Activated naive CD4-positive, alpha-beta T cell (primary cell): ENCODE results near the gene DMBT1.
A peak's percentile ranks its signal among the peaks of the same experiment; 100 is the strongest.
"Not testable (repeated sequence)": the region's sequence is repeated elsewhere in the genome, so short reads cannot be mapped to it uniquely, and the experiment has no call there.

Source experiments
- DNase-seq, 4 experiments: peaks; one replicate each; lab custom pipeline; 2025; lab: John Stamatoyannopoulos, UW

Gene DMBT1

GRCh38 chr10:122549636-122550035 lies 10.9 kb upstream of the DMBT1 start:
- DNase-seq, result no peak

- no peak for DNase-seq
Measured at GRCh38 chr10:122550427-122550826, 10.1 kb upstream of the DMBT1 start.

GRCh38 chr10:122550983-122551382 lies 9.6 kb upstream of the DMBT1 start:
- DNase-seq, result no peak

GRCh38 chr10:122551450-122551849 lies 9.1 kb upstream of the DMBT1 start:
- DNase-seq, result no peak

DNA sequence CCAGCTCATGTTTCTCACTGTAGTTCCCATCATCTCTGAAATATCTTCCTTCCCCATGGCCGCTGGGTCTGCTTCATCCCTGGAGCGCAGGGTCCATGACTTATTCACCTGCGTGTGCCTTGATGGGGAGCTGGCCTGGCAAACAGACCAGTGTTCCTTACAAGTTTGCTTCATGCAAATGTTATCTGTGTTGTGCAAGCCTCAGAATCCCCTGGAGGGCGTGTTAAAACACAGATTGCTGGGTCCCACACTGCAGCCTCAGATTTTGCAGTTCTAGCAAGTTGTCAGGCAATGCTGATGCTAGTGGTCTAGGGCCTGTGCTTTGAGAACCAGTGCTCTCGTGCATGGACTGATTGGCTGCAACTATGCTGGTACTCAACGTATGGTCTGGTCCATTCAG lies 7.2 kb upstream of the DMBT1 start:
- no peak for DNase-seq

DNA sequence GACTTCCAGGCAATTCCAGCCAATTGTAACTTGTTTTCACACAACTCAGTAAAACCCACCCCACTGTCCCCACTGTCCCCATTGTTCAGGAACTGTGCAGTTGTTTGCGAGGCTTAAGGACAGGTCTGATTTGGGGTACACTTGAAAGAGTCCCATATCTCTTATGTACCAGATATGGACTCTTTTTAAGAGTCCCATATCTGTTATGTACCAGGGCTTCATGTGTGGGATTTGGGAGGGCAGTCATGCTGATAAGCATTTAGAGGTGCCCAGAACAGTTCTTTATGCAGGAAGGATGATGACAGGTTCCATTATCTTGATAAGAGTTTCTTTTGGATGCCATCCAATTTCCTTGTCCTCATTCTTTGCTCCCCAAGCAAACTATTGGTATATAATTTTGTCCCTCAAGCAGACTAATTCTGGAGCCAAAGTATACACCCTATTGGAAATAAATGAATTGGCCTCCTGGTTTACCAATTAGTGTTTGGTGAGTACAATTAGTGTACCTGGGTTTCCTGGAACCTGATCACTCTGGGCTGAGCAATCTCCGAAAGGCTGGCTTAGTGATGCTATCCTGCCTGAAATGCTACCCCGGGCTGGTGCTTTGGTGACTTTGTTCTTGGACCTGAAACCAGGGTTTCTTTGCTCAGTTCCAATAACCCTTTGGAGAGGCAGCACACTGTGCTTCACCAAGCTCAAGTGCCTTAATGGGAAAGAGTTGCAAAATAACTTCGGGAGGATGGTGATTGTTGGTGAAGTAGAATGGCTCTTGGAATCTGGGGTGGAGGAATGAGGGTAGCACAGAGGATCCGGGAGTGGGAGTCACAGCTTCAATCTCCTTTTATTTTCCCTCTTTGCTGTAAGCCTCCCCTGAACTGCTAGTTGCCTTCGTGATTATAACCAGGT lies 6.2 kb upstream of the DMBT1 start:
- no peak for DNase-seq

DNA sequence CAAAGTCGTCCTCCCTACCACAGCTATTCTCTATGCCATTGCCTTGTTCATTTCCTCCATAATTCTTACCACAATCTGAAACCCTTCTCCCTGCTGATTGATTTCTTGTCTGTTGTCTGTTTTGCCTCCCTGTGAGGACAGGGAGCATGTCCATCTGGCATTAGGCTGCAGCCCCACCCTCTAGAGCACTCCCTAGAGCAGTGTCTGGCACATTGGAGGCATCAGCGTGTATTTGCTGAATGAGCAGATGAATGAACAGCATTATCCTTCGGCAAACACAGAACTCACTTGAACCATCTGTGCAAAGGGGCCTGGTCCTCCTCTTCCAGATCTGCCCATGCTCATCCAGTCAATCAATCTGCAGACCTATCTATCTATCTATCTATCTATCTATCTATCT lies 5.1 kb upstream of the DMBT1 start:
- no peak for DNase-seq

- DNase-seq, result no peak
Measured at GRCh38 chr10:122557516-122557915, 3.0 kb upstream of the DMBT1 start.

- DNase-seq, result no peak
Measured at GRCh38 chr10:122558452-122558851, 2.1 kb upstream of the DMBT1 start.

GRCh38 chr10:122559228-122559627 lies 1.3 kb upstream of the DMBT1 start:
- DNase-seq, result no peak

DNA sequence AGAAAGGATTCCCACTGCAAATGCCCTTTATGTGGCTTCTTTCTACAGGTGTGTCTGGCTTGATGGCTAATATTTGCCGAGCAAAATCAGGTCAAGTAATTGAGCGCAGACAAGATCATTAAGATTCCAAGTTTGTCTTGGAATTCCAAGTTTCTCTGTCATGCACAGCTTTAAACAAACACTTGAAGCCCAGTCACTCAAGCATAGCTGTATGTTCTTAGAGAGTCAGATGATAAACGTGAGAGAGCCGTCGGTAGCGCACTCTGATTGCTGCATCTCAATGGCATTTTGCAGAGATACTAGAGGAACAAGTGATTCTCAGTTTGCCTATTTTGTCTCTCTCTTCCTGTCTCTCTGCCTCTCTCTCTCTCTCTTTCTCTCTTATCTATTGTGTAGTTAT lies 658 bp downstream of the DMBT1 start:
- DNase-seq, result no peak

GRCh38 chr10:122561792-122562191 lies 1.2 kb downstream of the DMBT1 start:
- DNase-seq, result no peak

GRCh38 chr10:122564980-122565379 lies 4.4 kb downstream of the DMBT1 start:
- no peak for DNase-seq

GRCh38 chr10:122565766-122566206 lies 5.2 kb downstream of the DMBT1 start:
- DNase-seq, result peak; percentile 1 to 59 (median 35)

GRCh38 chr10:122566632-122567031 lies 6.1 kb downstream of the DMBT1 start:
- DNase-seq, result no peak

DNA sequence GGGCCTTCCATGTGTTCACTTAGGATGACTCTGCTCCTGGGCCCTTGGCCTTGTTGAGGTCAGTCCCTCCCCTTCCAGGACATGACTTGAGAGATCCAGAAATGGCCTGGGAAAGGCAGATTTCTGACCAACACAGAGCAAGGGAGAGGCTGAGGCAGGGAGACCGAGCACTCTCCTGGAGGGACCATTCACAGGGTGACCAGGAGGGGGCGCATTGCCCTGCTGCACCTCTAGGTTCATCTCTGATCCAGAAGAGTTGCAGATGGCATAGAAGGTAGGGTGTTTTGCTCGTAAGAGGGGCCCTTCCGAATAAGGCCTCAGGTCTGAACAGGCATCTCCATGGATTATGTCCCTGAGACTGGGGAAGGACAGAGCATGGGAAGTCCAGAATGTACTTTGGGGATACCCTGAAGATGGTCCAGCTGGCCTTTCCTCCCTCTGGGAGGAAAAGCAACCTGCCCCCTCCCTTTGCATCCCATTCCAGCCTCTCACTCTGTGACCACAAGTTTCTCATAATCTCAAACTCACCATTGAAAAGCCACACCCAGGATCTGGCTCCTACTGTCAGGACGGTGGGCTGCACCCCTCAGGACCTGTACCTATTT lies 6.6 kb downstream of the DMBT1 start:
- peak in 1 of 4 experiments; percentile 6 for DNase-seq

- DNase-seq, result no peak
Measured at GRCh38 chr10:122568551-122568950, 8.0 kb downstream of the DMBT1 start.

- DNase-seq, result no peak
Measured at GRCh38 chr10:122570920-122571319, 10.4 kb downstream of the DMBT1 start.

DNA sequence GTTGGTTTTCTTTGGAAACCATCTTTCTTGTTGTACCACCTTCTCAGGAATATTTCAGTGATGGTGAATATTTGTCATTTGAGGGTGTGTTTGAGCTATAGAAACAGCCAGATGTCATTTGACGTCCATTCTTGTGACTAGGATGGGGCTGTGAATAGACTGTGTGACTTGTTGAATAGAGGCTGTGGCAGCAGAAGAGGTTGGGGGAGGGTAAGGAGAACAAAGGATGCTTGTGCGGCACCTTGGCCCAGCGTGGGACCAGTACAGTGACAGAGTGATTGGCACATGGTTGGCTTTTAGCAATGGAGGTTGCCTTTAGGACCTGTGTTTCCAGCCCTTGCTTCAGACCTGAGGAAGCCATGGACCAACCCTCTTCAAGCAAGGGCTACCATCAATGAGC lies 11.3 kb downstream of the DMBT1 start:
- no peak for DNase-seq

- no peak for DNase-seq
Measured at GRCh38 chr10:122575776-122576175, 15.2 kb downstream of the DMBT1 start.

DNA sequence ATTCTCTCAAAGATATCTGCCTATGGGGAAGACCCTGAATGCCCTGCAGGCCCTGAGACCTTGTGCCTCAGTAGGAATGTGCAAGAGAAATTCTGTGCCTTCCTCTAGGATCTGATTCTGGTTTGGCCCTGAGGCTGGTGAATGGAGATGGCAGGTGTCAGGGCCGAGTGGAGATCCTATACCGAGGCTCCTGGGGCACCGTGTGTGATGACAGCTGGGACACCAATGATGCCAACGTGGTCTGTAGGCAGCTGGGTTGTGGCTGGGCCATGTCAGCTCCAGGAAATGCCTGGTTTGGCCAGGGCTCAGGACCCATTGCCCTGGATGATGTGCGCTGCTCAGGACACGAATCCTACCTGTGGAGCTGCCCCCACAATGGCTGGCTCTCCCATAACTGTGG lies 15.7 kb downstream of the DMBT1 start:
- DNase-seq, result no peak

DNA sequence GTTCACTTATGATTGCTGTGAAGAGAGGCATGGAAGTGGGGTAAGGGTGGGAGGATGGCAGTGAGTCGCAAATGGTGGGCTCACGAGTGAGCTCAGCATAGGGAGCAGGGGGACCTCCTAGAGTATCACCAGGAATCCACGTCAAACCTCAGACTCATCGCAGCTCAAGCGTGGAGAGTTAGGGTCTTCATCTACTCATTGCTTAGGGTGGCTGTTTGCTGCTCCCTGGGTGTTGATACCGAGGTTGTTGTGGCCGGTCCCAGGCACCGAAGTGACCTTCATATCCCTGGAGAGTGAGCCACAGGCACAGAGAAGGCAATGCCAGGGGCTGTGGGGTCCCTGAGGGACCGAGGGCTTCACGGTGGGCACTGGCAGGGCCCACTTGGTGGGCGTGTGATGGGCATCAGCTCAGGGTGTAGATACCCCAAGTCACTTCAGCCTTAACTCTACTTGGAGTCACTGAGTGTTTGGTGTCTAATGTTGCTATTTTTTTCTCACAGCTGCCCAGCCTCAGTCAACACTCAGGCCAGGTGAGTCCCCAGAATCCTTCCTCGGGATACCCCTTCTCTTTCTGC lies 16.8 kb downstream of the DMBT1 start:
- no peak for DNase-seq

- not testable (repeated sequence) for DNase-seq
Measured at GRCh38 chr10:122586070-122586469, 25.5 kb downstream of the DMBT1 start.
